H54 (cell line): ENCODE results near the gene FNDC1.
A peak's percentile ranks its signal among the peaks of the same experiment; 100 is the strongest.

Experiments
- DNase-seq: peaks from one replicate; pipeline ENCODE4 v3.0.0; 2011; ENCODE audit warnings: low spot score, mixed read lengths; ENCODE audit not compliant: insufficient read length
- FAIRE-seq: peaks from 3 replicates; lab custom pipeline; 2011; peaks lifted over from hg19 to GRCh38; lab: Jason Lieb, UNC
- POLR2A ChIP-seq: IDR thresholded peaks from 2 replicates; pipeline ENCODE4 v1.6.1; 2011; ENCODE audit warnings: low read depth, mild to moderate bottlenecking, low read length

Gene FNDC1

GRCh38 chr6:159142531-159142930, 26.7 kb upstream of the FNDC1 start:
- DNase-seq (no peak), FAIRE-seq (no peak)
- no peak for TF ChIP-seq POLR2A

- DNase-seq (no peak), FAIRE-seq (no peak)
- no peak for TF ChIP-seq POLR2A
Measured at GRCh38 chr6:159148641-159149040, 20.6 kb upstream of the FNDC1 start.

GRCh38 chr6:159149641-159150040, 19.6 kb upstream of the FNDC1 start:
- DNase-seq, result no peak
- no peak for TF ChIP-seq POLR2A
- no peak for FAIRE-seq

- peak; percentile 23 for FAIRE-seq
- DNase-seq, result no peak
- TF ChIP-seq POLR2A, result no peak
Measured at GRCh38 chr6:159151266-159151855, 17.8 kb upstream of the FNDC1 start.

- FAIRE-seq (no peak), DNase-seq (no peak)
- TF ChIP-seq POLR2A, result no peak
Measured at GRCh38 chr6:159152041-159152440, 17.2 kb upstream of the FNDC1 start.

GRCh38 chr6:159152782-159153181, 16.4 kb upstream of the FNDC1 start:
- DNase-seq, result no peak
- FAIRE-seq, result no peak
- TF ChIP-seq POLR2A, result no peak

GRCh38 chr6:159155679-159156078, 13.5 kb upstream of the FNDC1 start:
- no peak for FAIRE-seq
- DNase-seq, result no peak
- no peak for TF ChIP-seq POLR2A

GRCh38 chr6:159156089-159156488, 13.1 kb upstream of the FNDC1 start:
- no peak for TF ChIP-seq POLR2A
- no peak for FAIRE-seq

GRCh38 chr6:159157431-159157830, 11.8 kb upstream of the FNDC1 start:
- DNase-seq (no peak), FAIRE-seq (no peak)
- TF ChIP-seq POLR2A, result no peak

More at GRCh38 chr6:159156089-159156488, 13.1 kb upstream of the FNDC1 start:
- DNase-seq, result no peak

GRCh38 chr6:159161839-159162238, 7.4 kb upstream of the FNDC1 start:
- DNase-seq (no peak), FAIRE-seq (no peak)
- TF ChIP-seq POLR2A, result no peak

GRCh38 chr6:159163901-159164370, 5.3 kb upstream of the FNDC1 start:
- TF ChIP-seq POLR2A, result no peak
- FAIRE-seq (no peak), DNase-seq (no peak)

- TF ChIP-seq POLR2A, result no peak
- no peak for FAIRE-seq
- no peak for DNase-seq
Measured at GRCh38 chr6:159168536-159169192, 536 bp upstream of the FNDC1 start.

GRCh38 chr6:159169557-159170332, 545 bp downstream of the FNDC1 start:
- DNase-seq (no peak), FAIRE-seq (no peak)
- no peak for TF ChIP-seq POLR2A

GRCh38 chr6:159170333-159170672, 1.1 kb downstream of the FNDC1 start:
- FAIRE-seq (no peak), DNase-seq (no peak)
- TF ChIP-seq POLR2A, result no peak
